Renal pelvis (tissue), 4 donors: ENCODE data around the gene CATSPER3. TPM values are rescaled to one million over a fixed set of nuclear protein-coding genes. Genes with fewer than 3 reads are reported as not detected.

ENCODE experiments used
- DNase-seq: peaks from one replicate; pipeline ENCODE4 v3.0.0-alpha.2; 2013
- polyA plus RNA-seq, 3 donors: library from polyadenylated mRNA; unstranded; fragments of 120-200 nt; gene quantifications; one replicate each; pipeline ENCODE4 v1.2.1, GENCODE V29; 2013; ENCODE audit not compliant: insufficient read length in 3 of 3

Gene CATSPER3
- polyA plus RNA-seq, 3 donors = 1.0 to 1.8 (median 1.5) TPM

GRCh38 chr5:135010502-135011354 is 43.0 kb downstream of the CATSPER3 start:
- no peak for DNase-seq

DNA sequence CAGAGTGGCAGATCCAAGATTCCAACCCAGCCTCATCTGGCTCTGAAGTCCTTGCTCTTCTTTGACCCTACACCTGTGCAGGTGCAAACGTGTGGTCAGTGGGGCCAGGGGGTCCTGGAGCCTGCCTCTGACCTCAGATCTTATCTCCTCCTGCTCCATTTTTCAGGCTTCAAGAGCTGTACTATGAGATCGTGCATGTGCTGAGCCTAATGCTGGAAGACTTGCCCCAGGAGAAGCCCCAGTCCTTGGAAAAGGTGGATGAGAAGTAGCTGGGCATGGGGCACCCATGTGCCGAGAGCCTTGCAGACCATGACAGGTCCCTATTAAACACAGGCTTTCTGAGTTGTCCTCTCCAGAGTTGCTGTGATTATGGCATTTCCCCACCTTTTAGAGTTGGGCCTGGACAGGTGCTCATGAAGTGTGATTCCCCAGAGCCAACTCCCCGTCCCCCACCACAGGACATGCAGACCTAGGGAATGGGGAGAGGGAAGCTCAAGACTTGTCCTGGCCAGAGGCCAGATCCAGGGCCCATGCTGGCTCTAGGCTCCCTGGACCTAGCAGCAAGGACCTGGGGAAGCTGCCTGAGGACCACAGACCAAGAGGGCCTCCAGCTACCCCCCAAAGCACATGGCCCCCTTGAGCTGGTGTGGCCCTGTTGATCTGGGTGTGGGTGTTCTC is 43.8 kb downstream of the CATSPER3 start:
- DNase-seq = no peak

DNA sequence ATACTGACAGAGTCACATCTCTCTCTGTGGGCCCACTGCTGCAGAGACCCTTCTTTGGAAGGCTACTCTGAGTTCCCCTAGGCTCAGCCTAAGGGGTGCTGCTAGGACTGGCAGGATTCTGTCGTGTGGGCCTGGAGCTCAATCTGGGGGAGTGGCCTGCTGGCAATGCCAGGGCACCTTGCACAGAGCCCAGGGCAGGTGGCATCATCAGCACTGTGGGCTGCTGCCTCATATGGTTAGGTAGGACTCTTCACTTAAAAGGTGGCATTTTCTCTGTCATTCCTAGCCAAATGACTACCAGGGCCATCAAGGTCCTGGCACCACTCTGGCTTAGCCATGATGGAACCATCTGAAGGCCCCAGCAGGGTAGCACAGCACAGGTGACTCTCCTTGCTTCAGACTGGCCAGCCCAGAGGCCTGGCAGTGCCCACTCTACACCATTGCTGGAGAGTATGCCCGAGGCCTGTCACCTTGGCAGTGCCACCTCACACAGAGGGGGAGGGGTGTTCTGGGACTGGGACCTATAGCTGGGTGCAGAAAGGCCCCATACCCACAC is 44.4 kb downstream of the CATSPER3 start:
- no peak for DNase-seq

- no peak for DNase-seq
These were observed 45.3 kb downstream of the CATSPER3 start for GRCh38 chr5:135012951-135013391.

- no peak for DNase-seq
These were observed 45.7 kb downstream of the CATSPER3 start for GRCh38 chr5:135013445-135013844.

DNA sequence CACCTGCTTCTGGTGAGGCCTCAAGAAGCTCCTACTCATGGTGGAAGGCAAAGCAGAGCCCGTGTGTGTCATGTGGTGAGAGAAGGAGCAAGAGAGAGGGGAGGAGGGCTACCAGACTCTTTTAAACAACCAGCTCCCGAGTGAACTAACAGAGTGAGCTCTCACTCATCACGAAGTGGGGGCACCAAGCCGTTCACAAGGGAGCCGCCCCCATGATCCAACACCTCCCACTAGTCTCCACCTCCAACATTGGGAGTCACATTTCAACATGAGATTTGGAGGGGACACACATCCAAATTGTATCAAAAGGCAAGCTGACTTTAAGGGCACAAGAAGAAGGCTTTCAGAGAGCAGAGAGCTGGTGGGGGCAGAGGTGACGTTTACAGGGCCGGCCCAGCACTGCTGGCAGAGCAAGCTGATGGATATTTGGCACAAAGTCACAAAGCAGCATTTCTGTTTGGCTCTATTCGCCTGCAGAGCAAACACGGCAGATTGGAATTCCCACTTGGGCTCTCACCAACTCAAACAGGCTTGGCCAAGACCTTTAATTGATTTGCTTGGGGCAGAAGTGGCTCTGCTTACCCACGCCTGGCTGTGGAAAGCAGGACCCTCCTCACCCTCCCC is 46.4 kb downstream of the CATSPER3 start:
- DNase-seq = no peak

GRCh38 chr5:135015942-135016341 is 48.2 kb downstream of the CATSPER3 start:
- DNase-seq = no peak

GRCh38 chr5:135016861-135017290 is 49.2 kb downstream of the CATSPER3 start:
- DNase-seq = no peak

- DNase-seq = no peak
These were observed 50.8 kb downstream of the CATSPER3 start for GRCh38 chr5:135018457-135018856.

GRCh38 chr5:135019314-135019713 is 51.6 kb downstream of the CATSPER3 start:
- no peak for DNase-seq

DNA sequence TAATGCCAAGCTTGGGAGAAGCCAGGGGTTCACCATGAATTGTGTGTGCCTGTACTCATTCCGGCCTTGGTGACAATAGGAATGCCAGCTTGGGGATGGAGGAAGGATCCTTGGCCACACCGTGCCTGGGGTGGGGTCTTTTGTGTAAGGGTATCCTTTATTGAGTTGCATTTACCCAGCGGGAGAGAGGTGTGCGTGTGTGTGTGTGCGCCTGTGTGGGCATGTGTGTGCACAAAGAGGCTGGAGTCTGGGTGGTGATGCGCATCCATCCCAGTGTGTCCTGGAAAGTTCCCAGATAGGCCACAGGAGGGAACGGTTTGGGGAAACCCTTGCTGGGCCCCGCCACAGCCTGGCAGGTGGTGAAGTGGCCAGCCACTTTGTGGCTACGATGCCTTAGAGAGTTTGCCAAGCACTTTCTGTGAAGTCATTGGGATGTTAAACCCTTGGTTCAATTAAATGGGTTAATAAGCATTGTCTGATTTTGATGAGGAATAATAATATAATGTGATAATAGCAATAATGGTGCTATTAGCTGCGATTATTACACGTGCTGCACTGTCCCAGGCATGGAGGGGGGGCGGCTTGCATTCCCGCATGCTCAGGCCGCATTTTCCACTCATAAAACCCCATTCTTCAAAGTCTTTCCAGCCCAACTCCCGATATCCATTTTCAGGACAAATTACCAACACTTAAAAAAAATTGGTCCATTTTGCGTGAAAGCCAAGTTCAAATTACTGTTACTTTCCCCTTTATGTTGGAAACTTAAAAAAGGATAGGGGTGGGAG is 52.6 kb downstream of the CATSPER3 start:
- DNase-seq = no peak

DNA sequence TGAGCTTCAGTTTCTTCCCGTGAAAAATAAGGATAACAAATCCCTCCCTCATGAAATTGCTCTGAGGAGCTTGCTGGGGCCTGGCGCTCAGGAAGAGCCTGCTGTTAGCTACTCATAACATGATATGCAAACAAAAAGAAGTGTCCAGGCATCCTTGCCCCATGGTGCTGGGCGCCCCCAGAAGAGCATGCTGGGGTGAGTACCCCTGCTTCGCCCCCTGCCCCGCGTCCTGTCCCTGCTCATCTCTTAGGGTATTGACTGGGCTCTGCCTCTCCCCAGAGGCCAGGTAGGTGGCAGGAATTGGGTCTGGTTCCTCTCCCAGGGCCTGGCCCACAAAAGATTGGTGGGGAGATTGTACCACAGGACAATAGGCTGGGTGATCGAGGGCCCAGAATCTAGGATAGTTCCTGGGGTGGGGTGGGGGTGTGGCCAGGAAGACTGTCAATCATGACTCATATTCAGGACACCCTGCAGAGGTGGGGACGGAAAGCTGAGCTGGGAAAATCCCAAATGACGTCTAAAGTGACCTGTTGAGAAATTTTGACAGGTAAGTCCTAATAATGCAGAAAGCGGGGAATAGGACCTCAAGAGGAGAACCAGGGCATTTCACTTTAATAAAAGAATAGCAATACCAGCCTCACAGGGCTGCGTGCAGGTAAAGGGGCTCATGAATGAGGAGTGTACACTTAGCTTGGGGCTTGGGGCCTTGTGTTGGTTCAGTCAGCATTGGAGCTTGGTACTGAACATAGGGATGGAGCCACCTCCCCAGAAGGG is 57.4 kb downstream of the CATSPER3 start:
- DNase-seq = no peak

DNA sequence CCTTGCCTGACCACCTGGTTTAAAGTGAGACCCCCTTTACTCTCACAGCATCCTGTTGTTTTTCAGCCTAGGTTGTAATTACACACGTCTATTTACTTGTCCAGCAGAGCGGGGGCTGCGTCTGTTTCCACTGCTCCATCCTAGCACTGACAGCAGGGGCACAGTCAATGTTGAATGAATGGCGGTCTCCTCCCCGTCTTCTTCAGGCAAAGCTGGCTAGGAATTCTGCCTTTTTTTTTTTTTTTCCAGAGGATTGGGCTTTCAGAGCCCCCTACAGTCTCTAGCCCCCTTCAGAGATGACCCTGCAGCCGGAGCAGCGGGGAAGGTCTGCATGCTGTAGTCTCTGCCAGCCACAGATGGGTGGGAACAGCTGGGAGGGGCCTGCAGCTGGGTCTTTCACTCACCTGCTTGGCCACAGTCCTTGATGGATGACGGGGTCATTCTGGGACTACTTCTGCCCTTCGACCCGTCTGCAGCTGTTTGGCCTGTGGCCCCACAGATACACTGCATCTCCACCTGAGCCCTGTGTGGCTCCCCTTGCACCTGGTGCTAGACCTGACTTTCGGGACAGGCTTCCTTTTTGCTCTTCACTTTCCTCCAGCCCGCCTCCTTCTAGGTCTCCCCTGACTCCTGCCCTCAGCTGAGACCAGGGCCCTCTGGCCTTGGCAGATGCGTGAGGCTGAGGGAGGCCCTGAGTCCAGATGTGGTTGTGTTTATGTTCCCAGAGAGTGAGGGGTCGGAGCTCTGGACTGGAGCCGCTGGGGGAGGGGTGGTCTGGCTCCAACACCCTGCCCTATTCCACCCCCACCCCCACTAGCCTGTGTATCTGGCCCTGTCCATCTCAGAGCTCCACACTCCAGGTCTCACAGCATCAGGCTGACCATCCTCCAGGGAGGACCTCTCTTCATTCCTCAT is 58.3 kb downstream of the CATSPER3 start:
- no peak for DNase-seq

GRCh38 chr5:135026645-135027265 is 59.0 kb downstream of the CATSPER3 start:
- DNase-seq = no peak

DNA sequence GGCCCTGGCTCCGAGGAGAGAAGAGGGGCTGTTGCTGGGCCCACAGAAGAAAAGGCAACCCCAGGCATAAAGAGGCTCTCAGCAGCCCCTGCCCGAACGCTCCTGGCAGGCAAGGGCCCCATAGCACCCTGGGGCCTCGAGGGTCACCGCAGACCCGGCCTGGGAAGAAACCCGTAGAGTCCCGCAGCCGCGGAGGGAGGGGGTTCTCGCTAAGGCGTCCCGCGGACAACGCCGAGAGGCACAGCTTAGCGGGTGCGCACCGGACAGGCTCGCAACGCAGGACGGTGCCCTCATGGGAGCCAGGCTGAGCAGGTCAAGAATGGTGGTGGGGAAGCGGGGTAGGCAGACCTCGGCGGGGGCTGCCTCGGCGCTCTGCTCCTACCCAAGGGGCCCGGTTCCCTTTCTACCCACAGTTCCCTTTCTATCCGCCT is 59.6 kb downstream of the CATSPER3 start:
- DNase-seq = no peak

DNA sequence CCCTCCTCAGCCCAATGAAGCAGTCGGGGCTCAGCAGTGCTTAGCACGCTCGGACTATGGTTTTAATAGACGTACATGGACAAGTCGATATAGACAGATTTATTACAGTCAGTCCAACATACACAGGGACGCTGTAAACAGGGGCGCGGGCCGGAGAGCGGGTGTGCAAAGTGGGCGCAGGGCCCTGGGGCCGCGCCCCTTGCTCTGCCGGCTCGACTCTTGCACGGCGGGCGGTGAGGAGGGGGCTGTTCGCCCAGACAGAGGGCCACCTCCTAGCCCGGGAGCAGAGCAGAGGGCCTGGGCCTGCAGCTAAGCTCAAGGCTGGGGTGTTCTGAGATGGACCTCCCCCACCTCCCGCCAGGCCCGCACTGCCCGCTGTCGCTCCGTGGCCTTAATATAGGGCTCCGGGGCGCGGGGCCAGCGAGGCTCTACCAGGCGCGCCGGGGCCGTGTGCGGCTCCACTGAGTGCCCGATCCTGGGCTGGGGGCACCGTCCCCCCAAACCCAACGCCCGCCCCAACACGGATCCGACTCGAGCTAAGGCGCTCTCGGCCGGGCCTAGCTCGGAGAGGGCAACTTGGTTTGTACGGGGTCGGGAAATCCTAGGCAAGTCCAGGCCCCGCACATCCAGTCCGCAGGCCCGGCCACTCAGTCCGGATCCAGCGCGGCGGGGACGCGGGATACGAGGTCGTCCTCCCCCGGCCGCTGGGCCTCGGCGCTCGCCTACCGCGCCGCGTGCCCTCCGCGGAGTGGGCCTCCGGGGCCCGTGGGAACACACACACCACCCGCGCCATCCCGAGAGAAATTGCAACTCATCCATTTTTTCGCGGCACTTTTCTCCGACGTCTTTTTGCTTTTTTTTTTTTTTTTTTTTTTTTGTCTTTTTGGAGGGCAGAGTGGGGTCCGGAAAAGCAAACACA is 60.2 kb downstream of the CATSPER3 start:
- DNase-seq = no peak

DNA sequence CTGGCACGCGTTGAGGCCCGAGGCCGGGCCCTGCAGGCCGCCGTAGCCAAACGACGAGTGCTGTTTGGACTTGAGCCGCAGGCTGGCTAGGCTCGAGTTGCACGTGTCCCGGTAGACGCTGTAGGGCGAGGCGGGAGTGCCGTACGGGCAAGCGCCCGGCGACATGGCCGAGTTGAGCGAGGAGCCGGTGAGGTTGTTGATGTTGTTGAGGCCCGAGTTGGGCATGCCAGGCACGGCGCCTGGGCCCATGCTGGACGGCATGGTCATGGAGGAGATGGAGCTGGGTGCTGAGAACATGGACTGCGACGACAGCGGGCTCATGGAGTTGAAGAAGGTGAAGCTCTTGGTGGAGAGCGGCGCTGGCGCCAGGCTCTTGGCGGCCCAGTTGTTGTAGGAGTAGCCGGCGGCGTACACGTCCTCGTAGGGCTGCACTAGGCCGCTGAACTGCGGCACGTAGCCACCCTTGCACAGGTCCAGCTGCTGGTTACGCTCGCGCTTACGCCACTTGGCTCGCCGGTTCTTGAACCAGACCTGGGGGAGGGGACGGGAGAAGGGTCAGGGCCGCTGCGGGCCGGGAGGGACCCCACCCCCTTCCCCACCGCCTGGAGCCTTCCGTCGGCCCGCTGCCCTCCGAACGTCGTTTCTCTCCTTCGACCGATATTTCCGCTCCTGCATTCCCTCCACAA is 61.2 kb downstream of the CATSPER3 start:
- DNase-seq = no peak
